Nephron progenitor cell (in vitro differentiated cells): ENCODE data around the gene CUL9.

Source experiments
- DNase-seq: peaks from one replicate; pipeline ENCODE4 v3.0.0; 2021
- H3K27ac Mint-ChIP-seq: 2 replicates; pipeline ENCODE4 v1.8.0; 2021; ENCODE audit warnings: mild to moderate bottlenecking, moderate library complexity, mixed read lengths
- H3K27me3 Mint-ChIP-seq: 2 replicates; pipeline ENCODE4 v1.8.0; 2021; ENCODE audit warnings: mild to moderate bottlenecking, low read depth, mixed read lengths; ENCODE audit not compliant: poor library complexity
- H3K36me3 Mint-ChIP-seq: 2 replicates; pipeline ENCODE4 v1.8.0; 2021; ENCODE audit warnings: low read depth, mixed read lengths
- H3K4me1 Mint-ChIP-seq: 2 replicates; pipeline ENCODE4 v1.8.0; 2021; ENCODE audit warnings: mixed read lengths
- H3K4me3 Mint-ChIP-seq: 2 replicates; pipeline ENCODE4 v1.8.0; 2021; ENCODE audit warnings: mild to moderate bottlenecking, moderate library complexity, mixed read lengths
- H3K9me3 Mint-ChIP-seq: 2 replicates; pipeline ENCODE4 v1.8.0; 2021; ENCODE audit warnings: mild to moderate bottlenecking, moderate library complexity, mixed read lengths
- CTCF ChIP-seq: fragments of 200-600 bp; sonication (generic); IDR thresholded peaks from 2 replicates; pipeline ENCODE4 v1.5.0; 2021; ENCODE audit warnings: antibody characterized with exemption

CUL9 gene

GRCh38 chr6:43186706-43187105 is 4.7 kb downstream of the CUL9 start:
- no peak for TF ChIP-seq CTCF
- DNase-seq = no peak
- Mint-ChIP-seq H3K36me3 (peaks cover 42% of the 10 kb centered on the region), H3K4me3 (no peak overlapping the region), H3K4me1 (peaks cover 22% of the 10 kb centered on the region), H3K27me3 (no peaks in the 10 kb centered on the region), H3K27ac (no peak overlapping the region), H3K9me3 (no peaks in the 10 kb centered on the region)

GRCh38 chr6:43187821-43188220 is 5.8 kb downstream of the CUL9 start:
- TF ChIP-seq CTCF = no peak
- Mint-ChIP-seq H3K4me3 (no peak overlapping the region), H3K27ac (no peak overlapping the region), H3K36me3 (peaks cover 46% of the 10 kb centered on the region), H3K9me3 (no peaks in the 10 kb centered on the region), H3K4me1 (peaks cover 15% of the 10 kb centered on the region), H3K27me3 (no peaks in the 10 kb centered on the region)
- DNase-seq = no peak

- TF ChIP-seq CTCF = no peak
- Mint-ChIP-seq H3K4me1 (peaks cover 9% of the 10 kb centered on the region), H3K4me3 (no peak overlapping the region), H3K36me3 (peaks cover 52% of the 10 kb centered on the region), H3K27ac (no peak overlapping the region), H3K9me3 (no peaks in the 10 kb centered on the region), H3K27me3 (no peaks in the 10 kb centered on the region)
- DNase-seq = no peak
Measured at GRCh38 chr6:43188426-43188825, 6.4 kb downstream of the CUL9 start.

- no peak for TF ChIP-seq CTCF
- no peak overlapping the region for H3K27ac Mint-ChIP-seq
- H3K4me1 Mint-ChIP-seq = no peaks in the 10 kb centered on the region
- peaks cover 52% of the 10 kb centered on the region for H3K36me3 Mint-ChIP-seq
- H3K27me3 Mint-ChIP-seq = no peaks in the 10 kb centered on the region
- no peaks in the 10 kb centered on the region for H3K9me3 Mint-ChIP-seq
- H3K4me3 Mint-ChIP-seq = no peak overlapping the region
- no peak for DNase-seq
Measured at GRCh38 chr6:43189776-43190304, 7.8 kb downstream of the CUL9 start.

GRCh38 chr6:43192911-43193310 is 10.9 kb downstream of the CUL9 start:
- no peak for TF ChIP-seq CTCF
- Mint-ChIP-seq H3K4me3 (no peak overlapping the region), H3K9me3 (no peaks in the 10 kb centered on the region), H3K27me3 (no peaks in the 10 kb centered on the region), H3K27ac (peak overlapping the region; percentile 14), H3K4me1 (peaks cover 17% of the 10 kb centered on the region), H3K36me3 (peaks cover 48% of the 10 kb centered on the region)
- no peak for DNase-seq

- TF ChIP-seq CTCF = no peak
- Mint-ChIP-seq H3K9me3 (no peaks in the 10 kb centered on the region), H3K4me1 (peaks cover 17% of the 10 kb centered on the region), H3K4me3 (no peak overlapping the region), H3K27me3 (no peaks in the 10 kb centered on the region), H3K36me3 (peaks cover 38% of the 10 kb centered on the region), H3K27ac (no peak overlapping the region)
- no peak for DNase-seq
Measured at GRCh38 chr6:43193929-43194328, 11.9 kb downstream of the CUL9 start.
